Activated CD8-positive, alpha-beta memory T cell treated with anti-CD3 and anti-CD28 coated beads, Interleukin-2, amount 10 ng/mL, durations not matched to agents 7 days and 5 days (primary cell): Measurements from ENCODE around the gene ACAP2. TPM values are rescaled to one million over a fixed set of nuclear protein-coding genes. Genes with fewer than 3 reads are reported as not detected.
"Not testable (repeated sequence)": the region's sequence is repeated elsewhere in the genome, so short reads cannot be mapped to it uniquely, and the experiment has no call there.

Experiments
- ATAC-seq: fragments of 150-1000 bp; cut with Tn5 transposase; one replicate; pipeline ENCODE4 v1.10.0; 2021; ENCODE audit warnings: moderate library complexity
- CTCF ChIA-PET: fragments of 350-600 bp; sonication (Branson Sonifier 250); formaldehyde crosslinking; loops from one replicate; lab custom pipeline; 2021; ENCODE audit warnings: antibody characterized with exemption; lab: Charles Lee
- DNase-seq: peaks from one replicate; pipeline ENCODE4 v3.0.0-alpha.2; 2020
- H3K27ac Mint-ChIP-seq: one replicate; pipeline ENCODE4 v1.8.0; 2021; ENCODE audit warnings: mild to moderate bottlenecking, mixed read lengths
- H3K27me3 Mint-ChIP-seq: one replicate; pipeline ENCODE4 v1.8.0; 2021; ENCODE audit warnings: mixed read lengths
- H3K36me3 Mint-ChIP-seq: one replicate; pipeline ENCODE4 v1.8.0; 2021; ENCODE audit warnings: mild to moderate bottlenecking, mixed read lengths
- H3K4me1 Mint-ChIP-seq: one replicate; pipeline ENCODE4 v1.8.0; 2021; ENCODE audit warnings: mixed read lengths
- H3K4me3 Mint-ChIP-seq: one replicate; pipeline ENCODE4 v1.8.0; 2021; ENCODE audit warnings: mild to moderate bottlenecking, moderate library complexity, mixed read lengths
- H3K9me3 Mint-ChIP-seq: one replicate; pipeline ENCODE4 v1.8.0; 2022; ENCODE audit warnings: low read depth, mixed read lengths
- total RNA-seq, 2 experiments: library from RNA; stranded (reverse); gene quantifications; one replicate each; pipeline ENCODE4 v1.2.3, GENCODE V29; 2021

Gene ACAP2
- total RNA-seq, 2 experiments from 2014 or later, result 58.4 to 74.4 TPM

GRCh38 chr3:195395208-195395816 is 47.5 kb downstream of the ACAP2 start:
- no peaks in the 10 kb centered on the region for H3K9me3 Mint-ChIP-seq
- ATAC-seq, result no peak
- DNase-seq, result no peak
- peaks cover 6% of the 10 kb centered on the region for H3K4me1 Mint-ChIP-seq
- CTCF ChIA-PET, result interaction anchor here (1.2 kb wide), 1 partner anchor 27 kb away, joined by 3 read pairs; no protein-coding TSS in a partner anchor
- peaks cover 4% of the 10 kb centered on the region for H3K36me3 Mint-ChIP-seq
- H3K27me3 Mint-ChIP-seq, result no peaks in the 10 kb centered on the region
- H3K4me3 Mint-ChIP-seq, result no peak overlapping the region
- no peak overlapping the region for H3K27ac Mint-ChIP-seq

GRCh38 chr3:195394700-195395099 is 48.1 kb downstream of the ACAP2 start:
- ATAC-seq, result no peak
- H3K27me3 Mint-ChIP-seq, result no peaks in the 10 kb centered on the region
- no peak for DNase-seq
- no peak overlapping the region for H3K4me3 Mint-ChIP-seq
- H3K27ac Mint-ChIP-seq, result no peak overlapping the region
- H3K36me3 Mint-ChIP-seq, result peaks cover 4% of the 10 kb centered on the region
- CTCF ChIA-PET, result interaction anchor here (0.6 to 1.2 kb wide), 2 partner anchors 26 to 83 kb away, joined by 3 read pairs; no protein-coding TSS in a partner anchor
- peaks cover 6% of the 10 kb centered on the region for H3K4me1 Mint-ChIP-seq
- no peaks in the 10 kb centered on the region for H3K9me3 Mint-ChIP-seq

- H3K9me3 Mint-ChIP-seq, result no peaks in the 10 kb centered on the region
- DNase-seq, result no peak
- ATAC-seq, result no peak
- CTCF ChIA-PET, result interaction anchor here (0.6 to 1.2 kb wide), 2 partner anchors 26 to 84 kb away, joined by 3 read pairs; no protein-coding TSS in a partner anchor
- peaks cover 4% of the 10 kb centered on the region for H3K36me3 Mint-ChIP-seq
- no peaks in the 10 kb centered on the region for H3K27me3 Mint-ChIP-seq
- no peak overlapping the region for H3K4me3 Mint-ChIP-seq
- peaks cover 6% of the 10 kb centered on the region for H3K4me1 Mint-ChIP-seq
- H3K27ac Mint-ChIP-seq, result no peak overlapping the region
Observed at GRCh38 chr3:195394024-195394423, 48.8 kb downstream of the ACAP2 start.

- H3K4me1 Mint-ChIP-seq, result peaks cover 13% of the 10 kb centered on the region
Observed at GRCh38 chr3:195388380-195388779, 54.4 kb downstream of the ACAP2 start.

GRCh38 chr3:195386739-195387138 is 56.1 kb downstream of the ACAP2 start:
- H3K27me3 Mint-ChIP-seq, result no peaks in the 10 kb centered on the region
- peaks cover 18% of the 10 kb centered on the region for H3K36me3 Mint-ChIP-seq
- DNase-seq, result no peak
- no peak for ATAC-seq
- H3K9me3 Mint-ChIP-seq, result no peaks in the 10 kb centered on the region
- no peak overlapping the region for H3K4me3 Mint-ChIP-seq
- no peak overlapping the region for H3K27ac Mint-ChIP-seq
- peaks cover 20% of the 10 kb centered on the region for H3K4me1 Mint-ChIP-seq
- CTCF ChIA-PET, result no interaction called here

More at GRCh38 chr3:195388380-195388779, 54.4 kb downstream of the ACAP2 start:
- CTCF ChIA-PET, result no interaction called here
- Mint-ChIP-seq H3K4me3 (no peak overlapping the region), H3K9me3 (no peaks in the 10 kb centered on the region), H3K27ac (no peak overlapping the region), H3K27me3 (no peaks in the 10 kb centered on the region), H3K36me3 (peaks cover 12% of the 10 kb centered on the region)
- ATAC-seq (no peak), DNase-seq (no peak)

- CTCF ChIA-PET, result no interaction called here
- ATAC-seq, result no peak
- peaks cover 20% of the 10 kb centered on the region for H3K4me1 Mint-ChIP-seq
- no peaks in the 10 kb centered on the region for H3K9me3 Mint-ChIP-seq
- peaks cover 30% of the 10 kb centered on the region for H3K36me3 Mint-ChIP-seq
- no peak for DNase-seq
- no peaks in the 10 kb centered on the region for H3K27me3 Mint-ChIP-seq
- no peak overlapping the region for H3K27ac Mint-ChIP-seq
- H3K4me3 Mint-ChIP-seq, result no peak overlapping the region
Observed at GRCh38 chr3:195385526-195385925, 57.3 kb downstream of the ACAP2 start.

GRCh38 chr3:195384952-195385351 is 57.9 kb downstream of the ACAP2 start:
- H3K27ac Mint-ChIP-seq, result no peak overlapping the region
- no peak overlapping the region for H3K4me3 Mint-ChIP-seq
- CTCF ChIA-PET, result no interaction called here
- H3K27me3 Mint-ChIP-seq, result no peaks in the 10 kb centered on the region
- H3K4me1 Mint-ChIP-seq, result peaks cover 20% of the 10 kb centered on the region
- no peak for DNase-seq
- peaks cover 30% of the 10 kb centered on the region for H3K36me3 Mint-ChIP-seq
- no peak for ATAC-seq
- H3K9me3 Mint-ChIP-seq, result no peaks in the 10 kb centered on the region

- Mint-ChIP-seq H3K27ac (no peak overlapping the region), H3K27me3 (no peaks in the 10 kb centered on the region), H3K4me1 (no peaks in the 10 kb centered on the region), H3K36me3 (peaks cover 34% of the 10 kb centered on the region), H3K4me3 (no peak overlapping the region), H3K9me3 (no peaks in the 10 kb centered on the region)
- DNase-seq (no peak), ATAC-seq (no peak)
- CTCF ChIA-PET, result interaction anchor here (1.1 kb wide), 1 partner anchor 35 kb away, joined by 4 read pairs; no protein-coding TSS in a partner anchor
Observed at GRCh38 chr3:195372220-195372619, 70.6 kb downstream of the ACAP2 start.

- DNase-seq, result no peak
- H3K4me1 Mint-ChIP-seq, result no peaks in the 10 kb centered on the region
- ATAC-seq, result no peak
- H3K27ac Mint-ChIP-seq, result no peak overlapping the region
- no peaks in the 10 kb centered on the region for H3K9me3 Mint-ChIP-seq
- CTCF ChIA-PET, result no interaction called here
- H3K36me3 Mint-ChIP-seq, result peaks cover 44% of the 10 kb centered on the region
- no peaks in the 10 kb centered on the region for H3K27me3 Mint-ChIP-seq
- H3K4me3 Mint-ChIP-seq, result no peak overlapping the region
Observed at GRCh38 chr3:195366200-195366925, 76.5 kb downstream of the ACAP2 start.

- DNase-seq (no peak), ATAC-seq (no peak)
- CTCF ChIA-PET, result no interaction called here
- H3K27ac Mint-ChIP-seq, result no peak overlapping the region
- H3K36me3 Mint-ChIP-seq, result peaks cover 41% of the 10 kb centered on the region
- no peaks in the 10 kb centered on the region for H3K4me1 Mint-ChIP-seq
- no peaks in the 10 kb centered on the region for H3K27me3 Mint-ChIP-seq
- H3K9me3 Mint-ChIP-seq, result no peaks in the 10 kb centered on the region
- no peak overlapping the region for H3K4me3 Mint-ChIP-seq
Observed at GRCh38 chr3:195365371-195365770, 77.4 kb downstream of the ACAP2 start.

- H3K27me3 Mint-ChIP-seq, ATAC-seq, H3K27ac Mint-ChIP-seq, H3K4me1 Mint-ChIP-seq, H3K9me3 Mint-ChIP-seq, DNase-seq, H3K4me3 Mint-ChIP-seq: not testable (repeated sequence)
- peaks cover 53% of the 10 kb centered on the region for H3K36me3 Mint-ChIP-seq
- CTCF ChIA-PET, result interaction anchor here (1.0 kb wide), 1 partner anchor 19 kb away, joined by 3 read pairs; no protein-coding TSS in a partner anchor
Observed at GRCh38 chr3:195357797-195358196, 85.0 kb downstream of the ACAP2 start.

GRCh38 chr3:195356151-195357086 is 86.4 kb downstream of the ACAP2 start:
- DNase-seq, result no peak
- Mint-ChIP-seq H3K4me1 (peaks cover 1% of the 10 kb centered on the region), H3K27ac (no peak overlapping the region), H3K4me3 (no peak overlapping the region), H3K9me3 (no peaks in the 10 kb centered on the region), H3K36me3 (peaks cover 43% of the 10 kb centered on the region), H3K27me3 (no peaks in the 10 kb centered on the region)
- CTCF ChIA-PET, result no interaction called here
- no peak for ATAC-seq

- DNase-seq, ATAC-seq, H3K4me3 Mint-ChIP-seq, H3K27me3 Mint-ChIP-seq, H3K4me1 Mint-ChIP-seq, CTCF ChIA-PET, H3K27ac Mint-ChIP-seq, H3K9me3 Mint-ChIP-seq: not testable (repeated sequence)
- H3K36me3 Mint-ChIP-seq, result peaks cover 32% of the 10 kb centered on the region
Observed at GRCh38 chr3:195354009-195354408, 88.8 kb downstream of the ACAP2 start.
